HG03520 (cell line): ENCODE results near the gene NTNG2.

Source experiments
- ATAC-seq: cut with Tn5 transposase; IDR thresholded peaks from one replicate; pipeline ENCODE4 v1.9.1; 2021; ENCODE audit warnings: mild to moderate bottlenecking, moderate library complexity; ENCODE audit not compliant: unreplicated experiment

NTNG2 gene

GRCh38 chr9:132200706-132201105, 38.8 kb downstream of the NTNG2 start:
- no peak for ATAC-seq

- ATAC-seq = no peak
Observed at GRCh38 chr9:132201139-132201538, 39.3 kb downstream of the NTNG2 start.

- no peak for ATAC-seq
Observed at GRCh38 chr9:132201780-132202703, 40.2 kb downstream of the NTNG2 start.

GRCh38 chr9:132204883-132205282, 43.0 kb downstream of the NTNG2 start:
- ATAC-seq = no peak

- ATAC-seq = no peak
Observed at GRCh38 chr9:132207215-132207614, 45.4 kb downstream of the NTNG2 start.

GRCh38 chr9:132207839-132208615, 46.2 kb downstream of the NTNG2 start:
- ATAC-seq = no peak

- ATAC-seq = no peak
Observed at GRCh38 chr9:132209228-132209627, 47.4 kb downstream of the NTNG2 start.

- ATAC-seq = no peak
Observed at GRCh38 chr9:132210472-132211145, 48.8 kb downstream of the NTNG2 start.

- no peak for ATAC-seq
Observed at GRCh38 chr9:132211570-132211969, 49.7 kb downstream of the NTNG2 start.

- no peak for ATAC-seq
Observed at GRCh38 chr9:132214027-132214622, 52.3 kb downstream of the NTNG2 start.

GRCh38 chr9:132216861-132217619, 55.2 kb downstream of the NTNG2 start:
- no peak for ATAC-seq

GRCh38 chr9:132218208-132218607, 56.4 kb downstream of the NTNG2 start:
- no peak for ATAC-seq

- ATAC-seq = no peak
Observed at GRCh38 chr9:132221941-132222340, 60.1 kb downstream of the NTNG2 start.

GRCh38 chr9:132224645-132225044, 62.8 kb downstream of the NTNG2 start:
- no peak for ATAC-seq

GRCh38 chr9:132226571-132227430, 64.9 kb downstream of the NTNG2 start:
- no peak for ATAC-seq

- no peak for ATAC-seq
Observed at GRCh38 chr9:132228062-132228461, 66.2 kb downstream of the NTNG2 start.

GRCh38 chr9:132230605-132231004, 68.7 kb downstream of the NTNG2 start:
- no peak for ATAC-seq

- ATAC-seq = no peak
Observed at GRCh38 chr9:132231019-132231701, 69.3 kb downstream of the NTNG2 start.

- ATAC-seq = no peak
Observed at GRCh38 chr9:132232522-132232921, 70.7 kb downstream of the NTNG2 start.
